Tibial nerve (tissue), 4 donors: ENCODE results near the gene ZCCHC3.

Source experiments
- CTCF ChIP-seq, 5 experiments: fragments of 200-600 bp in 3 of 5; fragments of 450-650 bp in 2 of 5; sonication (generic) in 3 of 5; IDR thresholded peaks; one replicate each; pipeline ENCODE4 v1.5.1; 2016 to 2019; ENCODE audit warnings: antibody characterized with exemption in 5 of 5, mild to moderate bottlenecking in 3 of 5, moderate library complexity in 2 of 5
- EP300 ChIP-seq, 2 donors: sonication (generic); formaldehyde crosslinking; IDR thresholded peaks; one replicate each; pipeline ENCODE4 v1.6.1; 2017; ENCODE audit warnings: antibody characterized with exemption in 2 of 2, mild to moderate bottlenecking in 1 of 2
- POLR2A ChIP-seq, 2 donors: fragments of 450-650 bp; IDR thresholded peaks; one replicate each; pipeline ENCODE4 v1.6.1; 2017; ENCODE audit warnings: antibody characterized with exemption in 2 of 2, mild to moderate bottlenecking in 2 of 2, moderate library complexity in 2 of 2

- TF ChIP-seq CTCF (IDR thresholded peaks at IDR 0.05) (no peak), POLR2A (IDR thresholded peaks at IDR 0.05) (peak in 1 of 2 donors; percentile 42), EP300 (IDR thresholded peaks at IDR 0.05) (peak in 1 of 2 donors; percentile 51)
These were observed 49.4 kb downstream of the ZCCHC3 start, which contains the start of gene NRSN2 for GRCh38 chr20:346640-347316.
